ENCODE data around the gene GLA. TPM values are rescaled to one million over a fixed set of nuclear protein-coding genes. Genes with fewer than 3 reads are reported as not detected.

The GLA gene
- total and polyA plus RNA-seq, 2 of the 8 experiments (the other 6 are each of a cell fraction or from before 2014, with no cell fraction given): 33.6 to 47.3 TPM

DNA sequence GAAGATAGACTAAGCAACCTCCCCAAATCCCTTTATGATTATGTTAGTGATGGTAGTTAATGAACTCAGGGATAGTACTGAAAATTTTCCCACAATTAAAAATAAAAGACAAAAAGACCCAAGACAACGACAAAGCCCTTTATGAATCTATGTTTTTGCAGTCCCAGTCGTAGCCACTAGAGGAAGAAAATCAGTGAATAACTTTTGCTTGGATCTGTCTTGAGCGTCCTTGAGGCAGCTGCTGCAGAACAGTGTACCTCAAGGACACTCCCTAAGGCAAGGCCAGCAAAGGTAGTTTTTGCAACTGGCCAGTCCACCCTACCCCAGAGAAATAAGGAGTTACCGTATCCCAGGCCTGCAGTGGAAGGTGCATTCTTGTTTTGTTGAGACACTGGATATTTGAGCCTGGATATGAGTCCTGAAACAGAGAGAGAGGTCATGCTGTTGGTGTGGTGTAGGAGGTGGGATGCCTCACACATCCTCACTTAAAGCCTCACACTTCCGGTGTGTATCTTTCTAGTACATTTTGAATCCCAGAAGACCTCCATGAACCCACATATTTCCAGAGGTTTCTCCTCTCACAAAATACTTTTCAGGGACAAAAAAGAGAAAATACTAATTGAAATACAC, 50.4 kb downstream of the GLA start:
- WGBS, 2 experiments (ENCODE audit: extremely low coverage in 1 of 2, insufficient coverage in 1 of 2, insufficient read length in 1 of 2, insufficient replicate concordance in 2 of 2, low coverage in 1 of 2, low lambda C conversion rate in 2 of 2, missing lambda C conversion rate in 1 of 2): 49% methylated on average over 5 of the region's 5 CpGs; no CpG with 5 or more reads in 1 of the 2 experiments
- Histone ChIP-seq H2BK120ac (replicated peaks; ENCODE audit: low read depth, low read length) (no peak overlapping the region), H4K20me1 (replicated peaks in 1 of 2; ENCODE audit: control insufficient read depth in 1 of 2, insufficient read depth in 2 of 2, low read length in 2 of 2) (no peaks in the 10 kb centered on the region), H2BK12ac (ENCODE audit: low read depth, low read length) (no peak overlapping the region), H2AK5ac (ENCODE audit: low read depth, low read length) (no peak overlapping the region), H3K36me3 (ENCODE audit: control insufficient read depth in 2 of 4, insufficient read depth in 4 of 4, low read length in 3 of 4) (no peaks in the 10 kb centered on the region), H3K27ac (ENCODE audit: low read depth, low read length) (no peak overlapping the region), H4K8ac (ENCODE audit: extremely low read depth, insufficient read depth, low read length) (no peak overlapping the region), H3K14ac (ENCODE audit: insufficient read length) (no peak overlapping the region), H3K56ac (replicated peaks; ENCODE audit: insufficient read length, low read depth, low read length) (no peak overlapping the region), H3K4me3 (ENCODE audit: extremely low read depth in 1 of 4, insufficient read depth in 2 of 4, low read depth in 3 of 4, low read length in 4 of 4) (no peak overlapping the region), H3K4me1 (replicated peaks in 1 of 4; ENCODE audit: control insufficient read depth in 3 of 4, insufficient read depth in 4 of 4, low read length in 3 of 4) (no peaks in the 10 kb centered on the region), H3K23me2 (ENCODE audit: low read depth, low read length) (no peaks in the 10 kb centered on the region), H2BK15ac (ENCODE audit: low read length) (no peak overlapping the region), H2AFZ (ENCODE audit: low read length) (no peak overlapping the region), H3K79me1 (ENCODE audit: low read depth, low read length) (no peaks in the 10 kb centered on the region), H2BK5ac (ENCODE audit: low read depth, low read length) (no peak overlapping the region), H3K79me2 (ENCODE audit: control insufficient read depth in 1 of 2, insufficient read depth in 2 of 2, low read length in 2 of 2) (no peaks in the 10 kb centered on the region), H4K91ac (replicated peaks; ENCODE audit: insufficient read length, low read length) (no peak overlapping the region), H3K9ac (replicated peaks in 1 of 4; ENCODE audit: extremely low read depth in 1 of 4, low read depth in 3 of 4, low read length in 3 of 4) (no peak overlapping the region), H3K9me3 (ENCODE audit: insufficient read depth in 2 of 2, low read depth in 1 of 2, low read length in 1 of 2) (no peaks in the 10 kb centered on the region), H3K23ac (ENCODE audit: insufficient read length) (no peak overlapping the region), H3K4me2 (ENCODE audit: insufficient read depth in 1 of 2, low read depth in 2 of 2, low read length in 2 of 2) (no peak overlapping the region), H3K4ac (replicated peaks; ENCODE audit: insufficient read length, low read depth, low read length) (no peak overlapping the region), H4K5ac (ENCODE audit: insufficient read length, low read depth, low read length) (no peak overlapping the region), H3K27me3 (replicated peaks in 1 of 4; ENCODE audit: control insufficient read depth in 3 of 4, extremely low read depth in 1 of 4, insufficient read depth in 3 of 4, low read length in 3 of 4) (no peaks in the 10 kb centered on the region), H3K18ac (ENCODE audit: extremely low read depth, low read length) (no peak overlapping the region), H2BK20ac (ENCODE audit: low read length) (no peak overlapping the region)
- FAIRE-seq: peak; percentile 77
- ChIA-PET POLR2A (ENCODE audit: partially characterized antibody) (interaction anchor here (1.5 kb wide), 1 partner anchor 8 kb away, joined by 4 read pairs; the partner anchor contains the start of gene TIMM8A), CTCF (ENCODE audit: partially characterized antibody) (interaction anchor here (1.4 kb wide), 1 partner anchor 29 kb away, joined by 3 read pairs; the partner anchor contains the start of gene BTK)
- no peak for TF ChIP-seq TAF1 (IDR thresholded peaks at IDR 0.05; ENCODE audit: low read depth, low read length)
- TF ChIP-seq, protein P1, sequence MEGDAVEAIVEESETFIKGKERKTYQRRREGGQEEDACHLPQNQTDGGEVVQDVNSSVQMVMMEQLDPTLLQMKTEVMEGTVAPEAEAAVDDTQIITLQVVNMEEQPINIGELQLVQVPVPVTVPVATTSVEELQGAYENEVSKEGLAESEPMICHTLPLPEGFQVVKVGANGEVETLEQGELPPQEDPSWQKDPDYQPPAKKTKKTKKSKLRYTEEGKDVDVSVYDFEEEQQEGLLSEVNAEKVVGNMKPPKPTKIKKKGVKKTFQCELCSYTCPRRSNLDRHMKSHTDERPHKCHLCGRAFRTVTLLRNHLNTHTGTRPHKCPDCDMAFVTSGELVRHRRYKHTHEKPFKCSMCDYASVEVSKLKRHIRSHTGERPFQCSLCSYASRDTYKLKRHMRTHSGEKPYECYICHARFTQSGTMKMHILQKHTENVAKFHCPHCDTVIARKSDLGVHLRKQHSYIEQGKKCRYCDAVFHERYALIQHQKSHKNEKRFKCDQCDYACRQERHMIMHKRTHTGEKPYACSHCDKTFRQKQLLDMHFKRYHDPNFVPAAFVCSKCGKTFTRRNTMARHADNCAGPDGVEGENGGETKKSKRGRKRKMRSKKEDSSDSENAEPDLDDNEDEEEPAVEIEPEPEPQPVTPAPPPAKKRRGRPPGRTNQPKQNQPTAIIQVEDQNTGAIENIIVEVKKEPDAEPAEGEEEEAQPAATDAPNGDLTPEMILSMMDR (IDR thresholded peaks at IDR 0.05; ENCODE audit: control extremely low read depth in 1 of 3, insufficient read depth in 1 of 3, low read depth in 1 of 3, low read length in 3 of 3): peak in 1 of 3 experiments; percentile 33; a peak in 1 of 4 replicates
- DNase-seq (ENCODE audit: low read depth in 1 of 2, low spot score in 2 of 2): no peak
